Ovary (tissue), 9 donors: ENCODE results near the gene MYH9. TPM values are rescaled to one million over a fixed set of nuclear protein-coding genes. Genes with fewer than 3 reads are reported as not detected.
A peak's percentile ranks its signal among the peaks of the same experiment; 100 is the strongest.

Source experiments
- DNase-seq, 5 donors: peaks; one replicate each; pipeline ENCODE4 v3.0.0-alpha.2; 2019 to 2020
- H3K27ac ChIP-seq, 2 donors: fragments of 200-600 bp; one replicate each; pipeline versions ENCODE4 v1.5.1 to v1.8.0; 2019 to 2022
- H3K27me3 ChIP-seq: fragments of 200-600 bp; one replicate; pipeline ENCODE4 v1.8.0; 2022
- H3K36me3 ChIP-seq: fragments of 200-600 bp; sonication (generic); one replicate; pipeline ENCODE4 v1.5.1; 2019
- H3K4me1 ChIP-seq: one replicate; pipeline ENCODE4 v1.8.1; 2013; ENCODE audit warnings: mild to moderate bottlenecking, moderate library complexity; ENCODE audit not compliant: insufficient read depth
- H3K4me3 ChIP-seq: fragments of 200-600 bp; sonication (generic); one replicate; pipeline ENCODE4 v1.5.1; 2017
- H3K9me3 ChIP-seq, 2 donors: fragments of 200-600 bp in 1 of 2; sonication (generic) in 1 of 2; one replicate each; pipeline versions ENCODE4 v1.5.1 to v1.8.1; 2013 to 2019; ENCODE audit warnings: mild to moderate bottlenecking in 1 of 2, moderate library complexity in 1 of 2
- EP300 ChIP-seq: sonication (generic); formaldehyde crosslinking; IDR thresholded peaks from one replicate; pipeline ENCODE4 v1.6.1; 2017; ENCODE audit warnings: antibody characterized with exemption
- POLR2A ChIP-seq: fragments of 450-650 bp; IDR thresholded peaks from one replicate; pipeline ENCODE4 v1.6.1; 2017; ENCODE audit warnings: antibody characterized with exemption, mild to moderate bottlenecking, moderate library complexity
- WGBS, 3 donors: extraction: QIAGEN DNeasy Blood & Tissue Kit in 1 of 3; methylation state at CpG; one replicate each; pipeline versions ENCODE4 v1.1.5 to v1.1.7; 2013 to 2017; 5-methylcytosine and 5-hydroxymethylcytosine counted together
- intact Hi-C, 4 donors: fragments of 100-400 bp; cut with DNase I; formaldehyde crosslinking; loops; one replicate each; pipeline versions ENCODE4 v1.11.0 to v1.15.1; 2022 to 2023
- polyA plus RNA-seq, 2 donors: library from polyadenylated mRNA; stranded (reverse); fragments of 200-250 nt in 1 of 2; fragments of 350-450 nt in 1 of 2; fragmentation: Illumina TruSeq in 1 of 2; extraction: RNeasy Lipid Tissue Mini Kit (QIAGEN cat#74804) in 1 of 2; gene quantifications; one replicate each; pipeline ENCODE4 v1.2.3, GENCODE V29; 2013 to 2014
- total RNA-seq, 7 donors: library from RNA; depleted of rRNA in 2 of 7; stranded (reverse); fragments of >200 nt in 2 of 7; fragmentation: NEBNext Ultra II Directional in 3 of 7; extraction: Animal tissue kit (Norgen Biotek cat#: 25700) in 3 of 7; gene quantifications; one replicate each; pipeline versions ENCODE4 v1.1.0 to v1.2.4, GENCODE V29; 2016 to 2023
- TF ChIP-seq, protein P1 (sequence below), 3 donors: fragments of 450-650 bp in 2 of 3; fragments of 200-600 bp in 1 of 3; IDR thresholded peaks; one replicate each; pipeline versions ENCODE4 v1.5.1 to v1.8.0; 2016 to 2022; ENCODE audit warnings: antibody characterized with exemption in 3 of 3, mild to moderate bottlenecking in 1 of 3
- donor health status: DM: no; HTN: no; CAD: no; lungs with moderate emphysema.
- donor health status: DM: no; HTN: no; CAD: no.
- donor health status: Bipolar disorder and iron deficiency.
- donor health status: DM: yes; HTN: yes; CAD: no.
- donor health status: DM: no; HTN: no; CAD: no.
- donor health status: DM: yes; HTN: yes; CAD: no.

The MYH9 gene
- total and polyA plus RNA-seq, 9 donors, result 128 to 530 (median 348) TPM

DNA sequence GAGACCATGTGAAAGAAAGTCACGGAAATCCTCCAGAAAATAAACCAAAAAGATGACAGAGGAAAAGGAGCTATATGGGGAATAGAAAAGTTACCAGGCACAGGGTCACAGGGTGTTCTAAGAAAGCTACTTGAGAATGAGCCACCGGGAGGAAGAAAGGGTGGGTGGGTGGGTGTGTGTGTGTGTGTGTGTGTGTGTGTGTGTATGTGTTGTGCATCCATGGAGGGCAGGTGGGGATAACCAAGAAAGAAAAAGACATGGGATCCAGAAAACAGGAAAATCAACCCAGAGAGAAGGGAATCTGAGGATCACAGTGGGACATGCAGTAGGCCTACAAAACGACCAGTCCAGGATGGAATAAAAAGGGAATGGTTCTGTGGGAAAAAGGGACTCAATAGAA, 152.2 kb downstream of the MYH9 start:
- Histone ChIP-seq H3K9me3 (no peaks in the 10 kb centered on the region), H3K4me1 (peaks cover 16% of the 10 kb centered on the region), H3K27me3 (no peaks in the 10 kb centered on the region), H3K36me3 (no peaks in the 10 kb centered on the region), H3K4me3 (no peak overlapping the region), H3K27ac (no peak overlapping the region)
- DNase-seq, result no peak
- TF ChIP-seq POLR2A (no peak), EP300 (no peak)
- TF ChIP-seq, protein P1, sequence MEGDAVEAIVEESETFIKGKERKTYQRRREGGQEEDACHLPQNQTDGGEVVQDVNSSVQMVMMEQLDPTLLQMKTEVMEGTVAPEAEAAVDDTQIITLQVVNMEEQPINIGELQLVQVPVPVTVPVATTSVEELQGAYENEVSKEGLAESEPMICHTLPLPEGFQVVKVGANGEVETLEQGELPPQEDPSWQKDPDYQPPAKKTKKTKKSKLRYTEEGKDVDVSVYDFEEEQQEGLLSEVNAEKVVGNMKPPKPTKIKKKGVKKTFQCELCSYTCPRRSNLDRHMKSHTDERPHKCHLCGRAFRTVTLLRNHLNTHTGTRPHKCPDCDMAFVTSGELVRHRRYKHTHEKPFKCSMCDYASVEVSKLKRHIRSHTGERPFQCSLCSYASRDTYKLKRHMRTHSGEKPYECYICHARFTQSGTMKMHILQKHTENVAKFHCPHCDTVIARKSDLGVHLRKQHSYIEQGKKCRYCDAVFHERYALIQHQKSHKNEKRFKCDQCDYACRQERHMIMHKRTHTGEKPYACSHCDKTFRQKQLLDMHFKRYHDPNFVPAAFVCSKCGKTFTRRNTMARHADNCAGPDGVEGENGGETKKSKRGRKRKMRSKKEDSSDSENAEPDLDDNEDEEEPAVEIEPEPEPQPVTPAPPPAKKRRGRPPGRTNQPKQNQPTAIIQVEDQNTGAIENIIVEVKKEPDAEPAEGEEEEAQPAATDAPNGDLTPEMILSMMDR (IDR thresholded peaks at IDR 0.05), result no peak
- intact Hi-C loops, result loop anchor here in 1 of 4 donors (10.0 kb wide), 1 partner anchor 91 kb away; no protein-coding TSS in a partner anchor
- WGBS, 3 donors, result 86 to 88% (median 86%) methylated on average over 3 of the region's 3 CpGs

DNA sequence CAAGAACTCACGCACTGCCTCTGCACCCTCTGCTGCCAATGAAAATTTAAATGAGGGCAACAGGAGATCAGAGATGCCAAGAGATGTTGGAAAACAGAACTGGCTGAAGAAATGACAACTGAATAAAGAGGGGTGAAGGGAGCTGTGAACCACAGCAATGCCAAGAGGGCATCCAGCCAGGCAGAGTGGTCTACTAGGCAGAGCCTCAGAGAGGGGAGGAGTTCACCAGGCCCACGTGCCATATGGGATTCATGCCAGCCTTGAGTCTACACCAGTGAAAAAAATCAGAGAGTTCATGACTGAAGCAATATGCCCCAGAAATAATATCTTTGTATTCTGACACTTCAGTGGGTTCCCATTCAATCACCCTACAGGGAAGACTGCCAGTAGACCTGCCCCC, 152.8 kb downstream of the MYH9 start:
- intact Hi-C loops, result loop anchor here in 1 of 4 donors (10.0 kb wide), 1 partner anchor 90 kb away; no protein-coding TSS in a partner anchor
- H3K9me3 ChIP-seq, result no peaks in the 10 kb centered on the region
- H3K4me3 ChIP-seq, result no peak overlapping the region
- peak in 1 of 5 donors; percentile 42 for DNase-seq
- no peaks in the 10 kb centered on the region for H3K36me3 ChIP-seq
- no peak overlapping the region for H3K27ac ChIP-seq
- TF ChIP-seq, protein P1 (IDR thresholded peaks at IDR 0.05), result no peak
- no peak for TF ChIP-seq EP300
- no peak for TF ChIP-seq POLR2A
- WGBS, 3 donors, result 57 to 66% (median 65%) methylated on average over 2 of the region's 2 CpGs
- H3K27me3 ChIP-seq, result no peaks in the 10 kb centered on the region
- H3K4me1 ChIP-seq, result peaks cover 16% of the 10 kb centered on the region

DNA sequence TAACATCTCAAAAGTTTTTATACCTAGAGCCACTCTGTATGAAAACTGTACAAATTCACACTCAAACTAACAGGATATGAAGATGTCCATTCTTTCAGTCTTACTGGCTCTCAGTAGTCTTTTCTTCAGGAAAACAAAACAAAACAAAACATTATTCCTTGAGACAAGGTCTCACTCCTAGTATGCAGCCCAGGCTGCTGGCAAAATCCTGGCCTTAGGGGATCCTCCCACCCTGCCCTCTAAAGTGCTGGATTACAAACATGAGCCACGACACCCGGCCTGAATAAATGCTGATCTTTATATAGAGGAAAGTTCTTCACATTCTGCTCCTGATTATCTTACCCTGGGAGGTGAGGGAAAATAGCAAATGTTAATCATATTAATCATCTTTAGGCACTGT, 153.6 kb downstream of the MYH9 start:
- Histone ChIP-seq H3K4me3 (no peak overlapping the region), H3K27ac (no peak overlapping the region), H3K36me3 (no peaks in the 10 kb centered on the region), H3K4me1 (peaks cover 16% of the 10 kb centered on the region), H3K9me3 (no peaks in the 10 kb centered on the region), H3K27me3 (no peaks in the 10 kb centered on the region)
- no peak for DNase-seq
- no peak for TF ChIP-seq EP300
- no peak for TF ChIP-seq POLR2A
- TF ChIP-seq, protein P1 (IDR thresholded peaks at IDR 0.05), result no peak
- WGBS, 3 donors, result 14 to 24% (median 16%) methylated on average over 2 of the region's 2 CpGs
- intact Hi-C loops, result loop anchor here in 1 of 4 donors (10.0 kb wide), 1 partner anchor 89 kb away; no protein-coding TSS in a partner anchor

DNA sequence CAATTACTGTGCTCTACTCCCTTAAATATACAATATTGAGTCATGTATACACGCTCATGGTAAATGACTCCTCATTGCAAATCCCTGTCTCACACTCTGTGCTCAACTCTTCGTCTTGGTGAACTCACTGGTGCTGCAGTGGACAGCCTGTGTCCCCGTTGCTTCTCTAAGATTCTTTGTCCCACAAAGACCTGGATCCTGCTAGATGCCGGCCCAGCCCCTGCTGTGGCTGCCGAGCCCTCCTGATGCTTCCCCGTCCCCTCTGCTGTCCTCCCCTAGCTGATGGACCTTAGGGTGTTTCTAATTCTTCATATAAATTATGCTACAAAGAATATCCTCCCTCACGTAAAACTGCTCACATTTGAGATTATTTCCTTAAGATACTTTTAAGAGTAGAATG, 154.0 kb downstream of the MYH9 start:
- 88 to 91% (median 89%) methylated on average over 7 of the region's 7 CpGs for WGBS, 3 donors
- intact Hi-C loops, result loop anchor here in 1 of 4 donors (10.0 kb wide), 1 partner anchor 89 kb away; no protein-coding TSS in a partner anchor
- H3K36me3 ChIP-seq, result no peaks in the 10 kb centered on the region
- TF ChIP-seq, protein P1 (IDR thresholded peaks at IDR 0.05), result no peak
- TF ChIP-seq POLR2A, result no peak
- TF ChIP-seq EP300, result no peak
- no peak overlapping the region for H3K4me3 ChIP-seq
- DNase-seq, result no peak
- no peak overlapping the region for H3K27ac ChIP-seq
- H3K27me3 ChIP-seq, result no peaks in the 10 kb centered on the region
- H3K9me3 ChIP-seq, result no peaks in the 10 kb centered on the region
- H3K4me1 ChIP-seq, result peaks cover 16% of the 10 kb centered on the region
